HL-60 (cell line): ENCODE data around the gene CFAP74.

Experiments
- DNase-seq, 2 experiments: peaks; one replicate each; pipeline ENCODE4 v3.0.0-alpha.2; 2010 to 2020; ENCODE audit warnings: low read depth in 1 of 2, low spot score in 1 of 2
- H3K27ac ChIP-seq: fragments of 250-450 bp; sonication (Bioruptor Pico); replicated peaks from 2 replicates; pipeline ENCODE4 v1.5.1; 2020; ENCODE audit warnings: mild to moderate bottlenecking, moderate library complexity
- H3K27me3 ChIP-seq: fragments of 250-450 bp; sonication (Bioruptor Pico); 2 replicates; pipeline ENCODE4 v1.5.1; 2021; ENCODE audit warnings: mild to moderate bottlenecking, moderate library complexity; ENCODE audit not compliant: insufficient read depth, poor library complexity, severe bottlenecking
- H3K4me3 ChIP-seq: replicated peaks from 2 replicates; pipeline ENCODE4 v1.5.1; 2011; ENCODE audit warnings: mild to moderate bottlenecking, control low read depth, low read length; ENCODE audit not compliant: insufficient read depth
- CTCF ChIP-seq: IDR thresholded peaks from one replicate; pipeline ENCODE4 v1.5.1; 2011; ENCODE audit warnings: low read length, control low read depth, inconsistent platforms; ENCODE audit not compliant: insufficient read depth
- GABPA ChIP-seq: IDR thresholded peaks from 2 replicates; pipeline ENCODE4 v1.6.1; 2012; ENCODE audit warnings: low read depth
- POLR2AphosphoS5 ChIP-seq: IDR thresholded peaks from 2 replicates; pipeline ENCODE4 v1.6.1; 2012; ENCODE audit warnings: low read depth
- SPI1 ChIP-seq: IDR thresholded peaks from 2 replicates; pipeline ENCODE4 v1.6.1; 2012; ENCODE audit warnings: low read depth, mild to moderate bottlenecking, borderline replicate concordance
- long read RNA-seq: library from polyadenylated mRNA; unstranded; transcript quantifications from one replicate; pipeline ENCODE4 v2.0.0, GENCODE V29; 2020
- TF ChIP-seq, protein P1 (sequence below): IDR thresholded peaks from 2 replicates; pipeline ENCODE4 v1.6.1; 2012; ENCODE audit warnings: low read depth; ENCODE audit not compliant: insufficient replicate concordance

Gene CFAP74, protein sequence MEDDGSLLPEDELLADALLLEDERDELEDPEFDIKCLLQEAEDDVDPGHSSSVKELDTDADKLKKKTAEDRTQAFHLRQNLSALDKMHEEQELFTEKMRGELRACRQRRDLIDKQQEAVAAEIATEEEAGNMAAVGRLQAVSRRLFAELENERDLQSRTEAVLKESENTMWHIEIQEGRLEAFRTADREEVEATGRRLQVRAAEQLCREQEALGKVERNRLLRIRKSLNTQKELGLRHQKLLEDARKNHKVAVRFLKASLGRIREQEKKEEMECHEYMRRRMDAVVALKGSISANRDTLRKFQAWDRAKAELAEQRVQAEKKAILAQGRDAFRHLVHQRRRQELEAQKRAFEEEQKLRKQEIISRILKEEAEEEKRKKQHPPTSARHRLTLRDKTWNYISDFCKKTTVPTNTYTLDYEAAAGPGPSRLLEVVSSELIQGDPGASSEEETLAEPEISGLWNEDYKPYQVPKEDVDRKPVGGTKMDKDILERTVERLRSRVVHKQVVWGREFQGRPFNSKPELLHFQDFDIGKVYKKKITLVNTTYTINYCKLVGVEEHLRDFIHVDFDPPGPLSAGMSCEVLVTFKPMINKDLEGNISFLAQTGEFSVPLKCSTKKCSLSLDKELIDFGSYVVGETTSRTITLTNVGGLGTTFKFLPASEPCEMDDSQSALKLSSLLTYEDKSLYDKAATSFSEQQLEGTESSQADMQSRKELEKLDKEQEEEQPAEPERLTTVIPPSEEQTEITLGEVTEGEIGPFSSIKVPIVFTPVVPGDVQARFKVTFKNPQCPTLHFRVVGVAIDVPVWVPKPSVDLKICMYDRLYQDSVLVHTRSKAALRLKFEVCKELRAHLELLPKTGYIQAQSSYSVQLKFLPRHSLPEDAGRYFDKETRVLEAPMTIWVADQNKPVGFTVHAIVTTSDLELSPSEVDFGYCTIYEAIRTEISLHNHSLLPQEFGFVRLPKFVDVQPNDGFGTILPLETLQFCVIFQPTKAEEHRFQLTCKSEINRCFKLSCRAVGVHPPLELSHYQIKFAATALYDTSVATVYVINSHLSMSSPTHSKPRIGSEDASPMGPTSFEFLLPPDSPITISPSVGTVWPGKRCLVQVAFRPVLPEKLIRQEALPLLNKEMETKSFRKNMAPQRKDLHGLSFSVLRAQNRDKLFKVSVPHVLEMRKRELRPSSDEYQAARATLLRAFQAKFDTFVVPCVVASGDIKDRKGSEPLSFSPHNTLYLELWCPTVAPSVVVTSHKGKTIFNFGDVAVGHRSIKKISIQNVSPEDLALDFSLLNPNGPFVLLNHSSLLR (N-terminal part only)
- long read RNA-seq: 0 reads

DNA sequence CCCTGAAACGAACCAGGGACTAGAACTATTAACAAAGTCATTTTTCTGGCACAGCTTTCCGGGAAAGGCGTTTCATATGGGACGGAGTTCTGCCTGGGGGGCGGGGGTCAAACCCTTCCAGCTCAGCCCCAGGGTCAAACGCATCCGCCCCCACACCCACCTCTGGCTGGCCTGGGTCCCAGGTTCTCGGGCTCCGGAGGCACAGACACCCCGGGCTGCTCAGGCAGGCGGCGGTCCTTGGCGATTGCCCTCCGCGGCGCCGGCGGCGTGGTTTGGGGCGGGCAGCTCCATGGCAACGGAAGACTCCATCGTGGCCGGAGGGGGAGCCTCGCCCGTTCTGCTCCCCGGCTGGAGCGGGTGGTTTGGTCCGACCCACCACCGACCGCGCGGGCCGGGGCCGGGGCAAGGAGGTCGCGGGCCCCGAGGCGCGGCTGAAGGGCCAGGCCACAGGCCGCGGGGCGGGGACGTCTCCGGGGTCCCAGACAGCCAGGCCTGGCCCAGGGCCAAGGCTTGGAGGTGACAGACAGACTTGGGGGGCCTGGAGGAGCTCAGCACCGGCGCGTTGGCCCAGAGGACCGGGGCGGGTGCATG lies at the start of gene CFAP74:
Gene CFAP74 (minus strand): TSS at position 246 of the 591 bp plus-strand sequence. CDS start 12,830 bp downstream, outside the sequence.
- no peak for DNase-seq
- H3K4me3 ChIP-seq: no peak within 1 kb of the TSS
- TF ChIP-seq GABPA (no peak), POLR2AphosphoS5 (no peak), CTCF (no peak), SPI1 (no peak)
- TF ChIP-seq, protein P1, sequence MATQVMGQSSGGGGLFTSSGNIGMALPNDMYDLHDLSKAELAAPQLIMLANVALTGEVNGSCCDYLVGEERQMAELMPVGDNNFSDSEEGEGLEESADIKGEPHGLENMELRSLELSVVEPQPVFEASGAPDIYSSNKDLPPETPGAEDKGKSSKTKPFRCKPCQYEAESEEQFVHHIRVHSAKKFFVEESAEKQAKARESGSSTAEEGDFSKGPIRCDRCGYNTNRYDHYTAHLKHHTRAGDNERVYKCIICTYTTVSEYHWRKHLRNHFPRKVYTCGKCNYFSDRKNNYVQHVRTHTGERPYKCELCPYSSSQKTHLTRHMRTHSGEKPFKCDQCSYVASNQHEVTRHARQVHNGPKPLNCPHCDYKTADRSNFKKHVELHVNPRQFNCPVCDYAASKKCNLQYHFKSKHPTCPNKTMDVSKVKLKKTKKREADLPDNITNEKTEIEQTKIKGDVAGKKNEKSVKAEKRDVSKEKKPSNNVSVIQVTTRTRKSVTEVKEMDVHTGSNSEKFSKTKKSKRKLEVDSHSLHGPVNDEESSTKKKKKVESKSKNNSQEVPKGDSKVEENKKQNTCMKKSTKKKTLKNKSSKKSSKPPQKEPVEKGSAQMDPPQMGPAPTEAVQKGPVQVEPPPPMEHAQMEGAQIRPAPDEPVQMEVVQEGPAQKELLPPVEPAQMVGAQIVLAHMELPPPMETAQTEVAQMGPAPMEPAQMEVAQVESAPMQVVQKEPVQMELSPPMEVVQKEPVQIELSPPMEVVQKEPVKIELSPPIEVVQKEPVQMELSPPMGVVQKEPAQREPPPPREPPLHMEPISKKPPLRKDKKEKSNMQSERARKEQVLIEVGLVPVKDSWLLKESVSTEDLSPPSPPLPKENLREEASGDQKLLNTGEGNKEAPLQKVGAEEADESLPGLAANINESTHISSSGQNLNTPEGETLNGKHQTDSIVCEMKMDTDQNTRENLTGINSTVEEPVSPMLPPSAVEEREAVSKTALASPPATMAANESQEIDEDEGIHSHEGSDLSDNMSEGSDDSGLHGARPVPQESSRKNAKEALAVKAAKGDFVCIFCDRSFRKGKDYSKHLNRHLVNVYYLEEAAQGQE: no peak

DNA sequence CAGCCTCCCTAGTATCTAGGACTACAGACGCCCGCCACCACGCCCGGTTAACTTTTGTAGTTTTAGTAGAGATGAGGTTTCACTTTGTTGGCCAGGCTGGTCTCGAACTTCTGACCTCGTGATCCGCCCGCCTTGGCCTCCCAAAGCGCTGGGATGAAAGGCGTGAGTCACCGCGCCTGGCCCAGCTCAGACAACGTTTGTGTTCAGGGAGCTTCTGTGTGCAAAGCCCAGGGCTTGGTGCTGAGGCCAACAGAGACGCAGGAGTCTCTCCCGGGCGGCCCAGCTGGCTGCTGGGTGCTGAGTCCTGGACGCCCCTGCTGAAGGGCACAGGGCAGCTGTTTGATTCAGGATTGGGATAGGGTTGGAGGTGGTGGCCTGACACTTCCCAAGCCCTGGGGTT lies 49.6 kb upstream of the CFAP74 start:
- no peak overlapping the region for H3K4me3 ChIP-seq
- TF ChIP-seq GABPA (no peak), CTCF (no peak), SPI1 (no peak), POLR2AphosphoS5 (no peak)
- TF ChIP-seq, protein P1: no peak
- no peak overlapping the region for H3K27ac ChIP-seq
- no peak for DNase-seq
- H3K27me3 ChIP-seq: peaks cover 36% of the 10 kb centered on the region

More for the DNA sequence above, at the start of gene CFAP74:
- Histone ChIP-seq H3K27ac (no peak within 1 kb of the TSS), H3K27me3 (peaks cover 12% of the 10 kb centered on the region)

DNA sequence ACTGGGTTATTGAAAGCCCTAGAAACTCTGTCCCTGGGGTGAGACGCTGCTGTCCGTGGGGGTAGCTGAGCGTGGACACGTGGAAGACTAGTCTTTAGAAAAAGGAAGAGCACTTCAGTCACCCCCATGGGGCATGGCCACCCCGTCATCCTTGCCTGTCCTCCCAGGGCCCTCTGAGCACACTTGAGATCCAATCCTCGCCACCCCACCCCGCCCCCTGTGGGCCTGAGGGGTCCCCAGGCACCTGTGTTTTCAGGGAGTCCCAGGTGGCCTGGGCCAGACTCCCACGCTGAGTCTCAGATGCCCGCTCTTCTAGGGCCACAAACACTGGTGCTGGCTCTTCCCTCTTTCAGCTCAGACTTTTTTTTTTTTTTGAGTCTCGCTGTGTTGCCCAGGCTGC lies 49.2 kb upstream of the CFAP74 start:
- DNase-seq: no peak
- Histone ChIP-seq H3K4me3 (no peak overlapping the region), H3K27ac (no peak overlapping the region), H3K27me3 (peaks cover 40% of the 10 kb centered on the region)
- TF ChIP-seq SPI1: no peak
- no peak for TF ChIP-seq CTCF
- no peak for TF ChIP-seq POLR2AphosphoS5
- TF ChIP-seq, protein P1: no peak
- no peak for TF ChIP-seq GABPA
